GM12801 (cell line): ENCODE data around the gene RIMS4.

Source experiments
- CTCF ChIP-seq: IDR thresholded peaks from one replicate; pipeline ENCODE4 v1.5.1; 2011; ENCODE audit warnings: control low read depth; ENCODE audit not compliant: insufficient read length; ENCODE audit errors: extremely low read depth

Gene RIMS4

GRCh38 chr20:44761423-44761822 lies 48.9 kb downstream of the RIMS4 start:
- no peak for TF ChIP-seq CTCF

GRCh38 chr20:44759595-44759994 lies 50.8 kb downstream of the RIMS4 start:
- TF ChIP-seq CTCF = no peak

GRCh38 chr20:44758247-44759101 lies 51.9 kb downstream of the RIMS4 start:
- TF ChIP-seq CTCF = no peak

GRCh38 chr20:44756956-44757355 lies 53.4 kb downstream of the RIMS4 start:
- TF ChIP-seq CTCF = no peak

GRCh38 chr20:44756011-44756688 lies 54.2 kb downstream of the RIMS4 start:
- TF ChIP-seq CTCF = no peak

- TF ChIP-seq CTCF = no peak
Measured at GRCh38 chr20:44754554-44754953, 55.8 kb downstream of the RIMS4 start.

GRCh38 chr20:44752099-44752931 lies 58.0 kb downstream of the RIMS4 start:
- no peak for TF ChIP-seq CTCF
